ENCODE results near the gene VSIG10L2.

Gene VSIG10L2

DNA sequence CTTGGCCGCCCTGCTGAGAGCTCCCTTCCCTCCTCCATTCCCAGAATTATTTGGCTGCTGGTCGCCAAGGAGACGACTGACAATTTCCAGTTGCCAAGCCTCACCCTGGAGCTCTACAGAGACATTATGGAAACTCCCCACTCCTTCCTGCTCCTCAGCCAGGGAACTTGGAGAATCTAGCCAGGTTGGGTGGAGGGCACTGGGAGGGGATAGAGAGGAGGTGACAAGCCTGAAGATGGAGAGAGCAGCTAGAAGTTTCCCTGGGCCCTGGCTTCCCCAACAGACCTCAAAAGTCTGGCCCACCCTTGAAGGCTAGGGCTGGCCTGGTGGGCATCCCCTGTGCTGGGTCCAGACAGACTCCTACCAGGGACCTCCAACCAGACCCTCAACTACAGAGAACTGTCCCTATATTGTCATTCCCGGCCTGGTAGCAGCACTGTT, 6.7 kb upstream of the VSIG10L2 start:
- H3K27me3 ChIP-seq = no peaks in the 10 kb centered on the region
- peaks cover 11% of the 10 kb centered on the region; the same call in 1 of the 2 replicates for H3K4me1 ChIP-seq
- no peak for DNase-seq
- TF ChIP-seq, protein P1, sequence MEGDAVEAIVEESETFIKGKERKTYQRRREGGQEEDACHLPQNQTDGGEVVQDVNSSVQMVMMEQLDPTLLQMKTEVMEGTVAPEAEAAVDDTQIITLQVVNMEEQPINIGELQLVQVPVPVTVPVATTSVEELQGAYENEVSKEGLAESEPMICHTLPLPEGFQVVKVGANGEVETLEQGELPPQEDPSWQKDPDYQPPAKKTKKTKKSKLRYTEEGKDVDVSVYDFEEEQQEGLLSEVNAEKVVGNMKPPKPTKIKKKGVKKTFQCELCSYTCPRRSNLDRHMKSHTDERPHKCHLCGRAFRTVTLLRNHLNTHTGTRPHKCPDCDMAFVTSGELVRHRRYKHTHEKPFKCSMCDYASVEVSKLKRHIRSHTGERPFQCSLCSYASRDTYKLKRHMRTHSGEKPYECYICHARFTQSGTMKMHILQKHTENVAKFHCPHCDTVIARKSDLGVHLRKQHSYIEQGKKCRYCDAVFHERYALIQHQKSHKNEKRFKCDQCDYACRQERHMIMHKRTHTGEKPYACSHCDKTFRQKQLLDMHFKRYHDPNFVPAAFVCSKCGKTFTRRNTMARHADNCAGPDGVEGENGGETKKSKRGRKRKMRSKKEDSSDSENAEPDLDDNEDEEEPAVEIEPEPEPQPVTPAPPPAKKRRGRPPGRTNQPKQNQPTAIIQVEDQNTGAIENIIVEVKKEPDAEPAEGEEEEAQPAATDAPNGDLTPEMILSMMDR (IDR thresholded peaks at IDR 0.05; ENCODE audit: low read depth, low read length) = no peak
- no peak overlapping the region for H3K4me3 ChIP-seq (ENCODE audit: low read depth, low read length)
- no peaks in the 10 kb centered on the region for H3K9me3 ChIP-seq
- no peaks in the 10 kb centered on the region for H3K36me3 ChIP-seq

DNA sequence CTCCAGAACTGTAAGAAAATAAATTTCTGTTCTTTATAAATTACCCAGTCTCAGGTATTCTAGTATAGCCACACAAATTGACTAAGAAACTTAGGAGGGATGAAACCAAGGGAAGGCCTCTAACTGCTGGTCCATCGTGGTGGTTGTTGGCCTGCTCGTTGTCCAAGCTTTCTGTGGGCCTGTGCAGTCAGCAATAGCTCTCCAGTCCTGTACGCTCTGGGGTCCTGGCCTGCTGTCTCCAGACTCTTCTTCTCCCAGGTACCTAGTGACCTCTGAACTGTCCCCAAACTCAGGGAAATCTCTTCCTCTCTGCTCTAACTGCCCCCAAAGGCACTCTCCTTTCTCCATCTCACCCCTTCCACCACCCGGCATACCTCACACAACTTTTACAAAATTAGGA, 5.7 kb upstream of the VSIG10L2 start:
- Histone ChIP-seq H3K9me3 (no peaks in the 10 kb centered on the region), H3K36me3 (no peaks in the 10 kb centered on the region), H3K4me3 (ENCODE audit: low read depth, low read length) (no peak overlapping the region), H3K27me3 (no peaks in the 10 kb centered on the region), H3K4me1 (peaks cover 8% of the 10 kb centered on the region; the same call in 1 of the 2 replicates)
- TF ChIP-seq, protein P1 (IDR thresholded peaks at IDR 0.05; ENCODE audit: low read depth, low read length) = no peak
- DNase-seq = no peak

DNA sequence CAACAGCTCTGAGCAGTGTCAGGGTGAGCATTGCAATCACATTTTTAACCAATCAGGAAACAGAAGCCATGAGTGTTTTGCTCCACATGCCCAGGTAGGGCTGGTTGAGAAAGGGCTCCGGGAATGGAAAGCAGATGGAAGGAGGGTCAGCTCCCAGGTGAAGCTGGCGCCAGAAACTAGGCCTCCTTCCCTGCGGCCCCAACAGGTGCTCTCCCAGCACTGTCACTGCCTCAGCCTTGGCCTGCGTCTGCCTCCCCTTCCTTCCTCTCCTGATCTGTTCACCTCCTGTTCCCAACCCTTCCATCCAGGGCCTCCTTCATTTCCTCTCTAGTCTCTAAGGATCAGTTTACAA, 4.6 kb upstream of the VSIG10L2 start:
- H3K4me1 ChIP-seq = peaks cover 4% of the 10 kb centered on the region; the same call in 1 of the 2 replicates
- no peak for DNase-seq
- no peaks in the 10 kb centered on the region for H3K36me3 ChIP-seq
- no peak overlapping the region for H3K4me3 ChIP-seq (ENCODE audit: low read depth, low read length)
- H3K9me3 ChIP-seq = no peaks in the 10 kb centered on the region
- TF ChIP-seq, protein P1 (IDR thresholded peaks at IDR 0.05; ENCODE audit: low read depth, low read length) = no peak
- no peaks in the 10 kb centered on the region for H3K27me3 ChIP-seq

DNA sequence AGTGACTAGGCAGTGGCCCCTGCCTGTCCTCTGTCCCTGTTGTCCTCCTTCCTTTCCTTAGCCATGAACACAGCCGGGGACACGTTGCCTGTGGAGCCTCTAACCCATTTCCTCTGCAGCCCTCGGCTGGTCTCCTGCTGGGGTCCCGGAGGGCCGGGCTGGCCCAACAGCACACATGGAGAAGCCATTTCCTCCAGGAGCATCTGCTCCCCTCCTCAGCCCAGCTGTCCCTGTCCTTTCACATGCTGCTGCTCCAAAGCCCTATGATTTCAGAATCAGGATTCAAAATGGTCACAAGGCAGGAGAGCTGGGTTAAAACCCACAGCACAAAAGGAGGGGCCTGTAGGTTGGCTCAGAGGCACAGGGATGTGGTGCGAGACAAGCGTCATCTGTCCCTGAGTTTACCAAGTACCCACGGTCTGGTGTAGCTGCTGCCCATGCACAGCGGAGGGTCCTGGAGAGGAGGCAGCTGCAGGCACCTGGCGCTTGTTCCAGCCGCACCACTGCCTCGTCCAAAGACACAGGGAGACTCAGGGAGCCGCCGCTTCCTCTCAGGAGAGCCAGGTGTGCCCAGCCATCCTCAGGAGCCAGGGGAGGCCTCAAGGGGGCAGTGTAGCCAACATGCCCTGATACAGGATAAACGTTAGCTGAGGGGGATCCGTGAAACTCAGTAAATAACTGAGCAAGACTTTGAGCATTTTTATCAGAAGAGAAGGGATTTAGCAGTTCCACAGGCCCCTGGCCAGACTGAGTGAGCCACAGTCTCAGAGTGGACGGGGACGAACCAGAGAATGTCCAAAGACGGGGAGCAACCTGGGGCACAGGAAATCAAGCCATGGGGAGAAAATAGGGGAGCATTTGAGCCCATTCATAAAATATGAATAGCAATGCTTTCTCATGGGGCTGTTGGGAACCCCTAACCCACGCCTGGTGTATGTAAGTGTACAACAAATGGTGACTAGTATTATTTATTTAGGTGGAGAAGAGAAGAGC, 3.9 kb upstream of the VSIG10L2 start:
- Histone ChIP-seq H3K9me3 (no peaks in the 10 kb centered on the region), H3K27me3 (no peaks in the 10 kb centered on the region), H3K4me1 (peaks cover 4% of the 10 kb centered on the region; the same call in 1 of the 2 replicates), H3K4me3 (ENCODE audit: low read depth, low read length) (no peak overlapping the region), H3K36me3 (no peaks in the 10 kb centered on the region)
- DNase-seq = peak; percentile 75
- TF ChIP-seq, protein P1 (IDR thresholded peaks at IDR 0.05; ENCODE audit: low read depth, low read length) = peak; percentile 88

DNA sequence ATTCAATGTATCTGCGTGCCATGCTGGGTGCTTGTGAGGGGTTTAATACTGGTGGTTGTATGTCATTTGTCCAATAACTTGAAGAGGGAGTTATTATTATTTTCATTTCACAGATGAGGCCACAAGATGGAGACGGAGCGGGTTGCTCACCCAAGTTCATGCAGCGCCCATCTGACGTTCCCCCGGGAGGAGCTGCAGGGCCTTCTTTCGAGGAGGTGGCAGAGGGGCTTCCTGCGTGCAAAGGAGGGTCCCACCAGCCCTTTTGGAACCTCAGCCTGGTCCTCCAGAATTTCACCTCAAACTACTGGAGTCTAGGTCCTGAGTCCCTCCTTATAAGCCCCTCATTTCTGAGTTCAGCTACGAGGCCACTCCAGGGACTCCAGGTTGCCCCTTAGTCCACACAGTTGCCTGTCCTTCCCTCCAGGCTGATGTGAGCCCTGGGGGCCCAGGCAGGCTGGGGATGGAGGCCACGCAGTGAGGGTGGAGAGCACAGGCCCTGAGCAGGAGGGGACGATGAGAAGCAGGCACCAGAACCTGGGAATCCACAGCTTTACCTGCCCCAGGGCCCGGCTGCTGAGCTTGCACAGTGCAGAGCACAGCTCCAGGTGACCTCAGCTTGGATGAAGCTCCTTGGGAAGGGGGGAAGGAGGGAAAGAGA, 2.9 kb upstream of the VSIG10L2 start:
- Histone ChIP-seq H3K4me3 (ENCODE audit: low read depth, low read length) (no peak overlapping the region), H3K36me3 (no peaks in the 10 kb centered on the region), H3K9me3 (no peaks in the 10 kb centered on the region), H3K27me3 (no peaks in the 10 kb centered on the region), H3K4me1 (peaks cover 4% of the 10 kb centered on the region; the same call in 1 of the 2 replicates)
- TF ChIP-seq, protein P1 (IDR thresholded peaks at IDR 0.05; ENCODE audit: low read depth, low read length) = no peak
- no peak for DNase-seq
